ENCODE results near the gene ZSWIM6.

ZSWIM6 gene

DNA sequence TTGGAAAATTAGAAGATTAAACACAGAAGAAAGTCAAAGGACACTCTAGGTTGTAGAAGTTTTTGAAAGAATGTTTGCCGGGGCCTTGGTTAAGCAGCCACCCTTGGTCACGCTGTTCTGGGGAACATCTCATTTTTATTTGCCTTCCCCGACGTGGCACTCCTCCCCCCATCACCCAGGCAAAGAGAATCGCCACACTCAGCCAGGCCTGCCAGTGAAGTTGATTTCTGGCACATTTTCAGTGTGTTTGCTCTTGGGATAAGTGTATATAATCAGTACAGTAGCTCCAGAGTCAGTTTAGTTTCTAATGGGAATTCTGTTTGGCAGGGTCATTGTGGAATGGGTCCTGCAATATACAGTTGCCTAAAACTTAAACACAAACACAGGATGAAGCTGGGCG lies 243.5 kb downstream of the ZSWIM6 start:
- no peaks in the 10 kb centered on the region for H3F3A ChIP-seq (ENCODE audit: insufficient read depth)
- no peak overlapping the region for H2AFZ ChIP-seq (ENCODE audit: low read depth, low read length, severe bottlenecking)
- H3K4me3 ChIP-seq (ENCODE audit: insufficient read depth, low read length, poor library complexity, severe bottlenecking), result no peak overlapping the region
- no peaks in the 10 kb centered on the region for H3K36me3 ChIP-seq (ENCODE audit: low read length)
- no peaks in the 10 kb centered on the region for H3K27me3 ChIP-seq (ENCODE audit: low read length)
- H3K9me2 ChIP-seq (replicated peaks; ENCODE audit: insufficient read depth, low read length), result no peaks in the 10 kb centered on the region
- no peaks in the 10 kb centered on the region for H4K20me1 ChIP-seq (ENCODE audit: low read depth, low read length)
- H3K79me2 ChIP-seq (ENCODE audit: insufficient read depth, low read length), result no peaks in the 10 kb centered on the region
- no peak overlapping the region for H3K4me2 ChIP-seq (ENCODE audit: low read depth, low read length, poor library complexity, severe bottlenecking)
- no peak for TF ChIP-seq EZH2phosphoT487 (conservative IDR thresholded peaks at IDR 0.05; ENCODE audit: low read length)
- TF ChIP-seq, protein P1, sequence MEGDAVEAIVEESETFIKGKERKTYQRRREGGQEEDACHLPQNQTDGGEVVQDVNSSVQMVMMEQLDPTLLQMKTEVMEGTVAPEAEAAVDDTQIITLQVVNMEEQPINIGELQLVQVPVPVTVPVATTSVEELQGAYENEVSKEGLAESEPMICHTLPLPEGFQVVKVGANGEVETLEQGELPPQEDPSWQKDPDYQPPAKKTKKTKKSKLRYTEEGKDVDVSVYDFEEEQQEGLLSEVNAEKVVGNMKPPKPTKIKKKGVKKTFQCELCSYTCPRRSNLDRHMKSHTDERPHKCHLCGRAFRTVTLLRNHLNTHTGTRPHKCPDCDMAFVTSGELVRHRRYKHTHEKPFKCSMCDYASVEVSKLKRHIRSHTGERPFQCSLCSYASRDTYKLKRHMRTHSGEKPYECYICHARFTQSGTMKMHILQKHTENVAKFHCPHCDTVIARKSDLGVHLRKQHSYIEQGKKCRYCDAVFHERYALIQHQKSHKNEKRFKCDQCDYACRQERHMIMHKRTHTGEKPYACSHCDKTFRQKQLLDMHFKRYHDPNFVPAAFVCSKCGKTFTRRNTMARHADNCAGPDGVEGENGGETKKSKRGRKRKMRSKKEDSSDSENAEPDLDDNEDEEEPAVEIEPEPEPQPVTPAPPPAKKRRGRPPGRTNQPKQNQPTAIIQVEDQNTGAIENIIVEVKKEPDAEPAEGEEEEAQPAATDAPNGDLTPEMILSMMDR (IDR thresholded peaks at IDR 0.05; ENCODE audit: insufficient read depth, low read length, poor library complexity, severe bottlenecking), result no peak
- no peak overlapping the region for H3K27ac ChIP-seq (ENCODE audit: low read depth, low read length)
- H3K9me3 ChIP-seq (ENCODE audit: insufficient read depth, low read length), result no peaks in the 10 kb centered on the region
- no peak overlapping the region for H3K9ac ChIP-seq (ENCODE audit: low read length)

DNA sequence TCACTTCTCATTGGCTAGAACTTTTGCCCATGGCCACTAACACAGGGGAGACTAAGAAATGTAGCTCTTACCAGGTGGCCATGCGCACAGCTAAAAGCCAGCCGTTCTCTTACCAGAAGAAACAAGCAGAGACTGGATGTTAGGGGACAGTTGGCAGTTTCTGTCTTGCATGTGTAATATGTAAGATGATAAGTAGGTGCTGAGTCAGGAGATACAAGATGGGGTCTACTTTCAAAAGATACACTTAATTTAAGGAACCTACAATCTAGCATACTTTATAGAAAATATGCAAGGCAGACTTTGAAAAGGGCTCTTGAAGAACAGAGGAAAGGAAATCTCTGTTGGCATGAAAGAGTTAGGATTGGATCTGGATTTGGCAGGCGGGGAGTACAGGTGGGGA lies 244.5 kb downstream of the ZSWIM6 start:
- H3F3A ChIP-seq (ENCODE audit: insufficient read depth), result no peaks in the 10 kb centered on the region
- H4K20me1 ChIP-seq (ENCODE audit: low read depth, low read length), result no peaks in the 10 kb centered on the region
- H3K4me3 ChIP-seq (ENCODE audit: insufficient read depth, low read length, poor library complexity, severe bottlenecking), result no peak overlapping the region
- no peaks in the 10 kb centered on the region for H3K9me3 ChIP-seq (ENCODE audit: insufficient read depth, low read length)
- no peaks in the 10 kb centered on the region for H3K79me2 ChIP-seq (ENCODE audit: insufficient read depth, low read length)
- H3K9ac ChIP-seq (ENCODE audit: low read length), result no peak overlapping the region
- H3K27me3 ChIP-seq (ENCODE audit: low read length), result no peaks in the 10 kb centered on the region
- TF ChIP-seq, protein P1 (IDR thresholded peaks at IDR 0.05; ENCODE audit: insufficient read depth, low read length, poor library complexity, severe bottlenecking), result no peak
- TF ChIP-seq EZH2phosphoT487 (conservative IDR thresholded peaks at IDR 0.05; ENCODE audit: low read length), result no peak
- H3K9me2 ChIP-seq (replicated peaks; ENCODE audit: insufficient read depth, low read length), result no peaks in the 10 kb centered on the region
- H3K4me2 ChIP-seq (ENCODE audit: low read depth, low read length, poor library complexity, severe bottlenecking), result no peak overlapping the region
- no peak overlapping the region for H3K27ac ChIP-seq (ENCODE audit: low read depth, low read length)
- no peak overlapping the region for H2AFZ ChIP-seq (ENCODE audit: low read depth, low read length, severe bottlenecking)
- H3K36me3 ChIP-seq (ENCODE audit: low read length), result no peaks in the 10 kb centered on the region

DNA sequence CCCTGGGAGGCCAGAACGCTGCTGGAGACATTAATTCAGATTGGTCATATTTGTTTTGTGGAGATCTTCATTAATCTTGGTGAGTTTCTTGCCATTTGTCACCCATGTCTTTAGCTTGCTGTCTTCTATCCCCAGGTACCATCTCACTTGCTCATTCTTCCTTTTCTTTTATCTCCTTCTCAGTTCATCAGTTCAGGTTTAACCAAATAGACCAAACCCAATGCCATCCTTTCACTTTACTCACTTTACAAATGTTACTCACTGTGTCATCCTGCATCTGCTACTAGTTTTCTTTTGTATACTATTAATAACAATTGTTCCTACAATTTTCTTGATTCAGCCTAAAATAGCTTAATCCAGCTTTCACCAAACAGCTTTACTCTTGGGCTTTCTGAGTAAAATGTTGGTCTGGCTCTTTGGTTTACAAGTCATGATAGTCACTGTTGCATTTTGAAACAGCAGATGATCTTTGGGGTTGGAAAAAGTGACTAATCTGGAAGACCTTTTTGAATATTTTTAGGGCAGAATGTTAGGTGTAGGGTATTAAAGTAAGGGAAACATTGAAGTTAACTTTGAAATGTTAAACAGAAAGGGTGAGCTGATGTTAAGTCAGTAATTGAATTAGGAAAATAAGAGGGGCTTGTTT lies 246.9 kb downstream of the ZSWIM6 start:
- Histone ChIP-seq H3K79me2 (ENCODE audit: insufficient read depth, low read length) (no peaks in the 10 kb centered on the region), H3K27me3 (ENCODE audit: low read length) (no peaks in the 10 kb centered on the region), H3K36me3 (ENCODE audit: low read length) (no peaks in the 10 kb centered on the region), H3K9me3 (ENCODE audit: insufficient read depth, low read length) (no peaks in the 10 kb centered on the region), H3K4me3 (ENCODE audit: insufficient read depth, low read length, poor library complexity, severe bottlenecking) (no peak overlapping the region), H3F3A (ENCODE audit: insufficient read depth) (no peaks in the 10 kb centered on the region), H4K20me1 (ENCODE audit: low read depth, low read length) (no peaks in the 10 kb centered on the region), H3K4me2 (ENCODE audit: low read depth, low read length, poor library complexity, severe bottlenecking) (no peak overlapping the region), H3K9me2 (replicated peaks; ENCODE audit: insufficient read depth, low read length) (no peaks in the 10 kb centered on the region), H3K9ac (ENCODE audit: low read length) (no peak overlapping the region), H2AFZ (ENCODE audit: low read depth, low read length, severe bottlenecking) (no peak overlapping the region), H3K27ac (ENCODE audit: low read depth, low read length) (no peak overlapping the region)
- TF ChIP-seq EZH2phosphoT487 (conservative IDR thresholded peaks at IDR 0.05; ENCODE audit: low read length), result no peak
- TF ChIP-seq, protein P1 (IDR thresholded peaks at IDR 0.05; ENCODE audit: insufficient read depth, low read length, poor library complexity, severe bottlenecking), result no peak
